H1 (cell line): ENCODE measurements around the gene NCR2. TPM values are rescaled to one million over a fixed set of nuclear protein-coding genes. Genes with fewer than 3 reads are reported as not detected.

Experiments
- CTCF ChIA-PET: fragments of 300-600 bp; sonication (Branson Sonifier 250); formaldehyde crosslinking; loops from one replicate; lab custom pipeline; 2021; ENCODE audit not compliant: partially characterized antibody; lab: Charles Lee
- POLR2A ChIA-PET: fragments of 300-600 bp; sonication (Branson Sonifier 250); formaldehyde crosslinking; loops from one replicate; lab custom pipeline; 2021; ENCODE audit warnings: inconsistent platforms; ENCODE audit not compliant: partially characterized antibody; lab: Charles Lee
- DNase-seq, 2 experiments: peaks; one replicate each; pipeline versions ENCODE4 v3.0.0 to v3.0.0-alpha.2; 2010 to 2022; ENCODE audit warnings: low spot score in 2 of 2, low read depth in 1 of 2, mixed read lengths in 1 of 2
- FAIRE-seq: peaks from 2 replicates; lab custom pipeline; 2011; peaks lifted over from hg19 to GRCh38; lab: Jason Lieb, UNC
- H2AFZ ChIP-seq: 2 replicates; pipeline ENCODE4 v1.8.1; 2012; ENCODE audit warnings: low read length, inconsistent platforms
- H2AK5ac ChIP-seq: 2 replicates; pipeline ENCODE4 v1.6.1; 2013; ENCODE audit warnings: low read depth, low read length
- H2BK120ac ChIP-seq: replicated peaks from 2 replicates; pipeline ENCODE3; 2013; ENCODE audit warnings: low read depth, low read length, inconsistent platforms
- H2BK12ac ChIP-seq: 2 replicates; pipeline ENCODE4 v1.6.1; 2013; ENCODE audit warnings: low read depth, low read length
- H2BK15ac ChIP-seq: 2 replicates; pipeline ENCODE4 v1.6.1; 2013; ENCODE audit warnings: low read length
- H2BK20ac ChIP-seq: 2 replicates; pipeline ENCODE4 v1.6.1; 2013; ENCODE audit warnings: low read length
- H2BK5ac ChIP-seq: 2 replicates; pipeline ENCODE4 v1.6.1; 2013; ENCODE audit warnings: low read depth, low read length
- H3K14ac ChIP-seq: 2 replicates; pipeline ENCODE4 v1.6.1; 2013; ENCODE audit warnings: inconsistent platforms; ENCODE audit not compliant: insufficient read length
- H3K18ac ChIP-seq: 2 replicates; pipeline ENCODE4 v1.6.1; 2013; ENCODE audit warnings: low read length; ENCODE audit errors: extremely low read depth
- H3K23ac ChIP-seq: 2 replicates; pipeline ENCODE4 v1.6.1; 2013; ENCODE audit warnings: inconsistent platforms; ENCODE audit not compliant: insufficient read length
- H3K23me2 ChIP-seq: 2 replicates; pipeline ENCODE4 v1.6.1; 2013; ENCODE audit warnings: low read depth, low read length
- H3K27ac ChIP-seq: 2 replicates; pipeline ENCODE4 v1.6.1; 2011; ENCODE audit warnings: low read depth, low read length, inconsistent platforms
- H3K27me3 ChIP-seq, 4 experiments: replicated peaks in 1 of 4; 1 replicate in 1 of 4; 2 replicates in 3 of 4; pipeline versions ENCODE4 v1.6.1 to v1.8.1; 2011 to 2013; ENCODE audit warnings: low read length in 3 of 4, mild to moderate bottlenecking in 3 of 4, inconsistent platforms in 2 of 4, mixed read lengths in 2 of 4, moderate library complexity in 1 of 4; ENCODE audit not compliant: control insufficient read depth in 3 of 4, insufficient read depth in 3 of 4; ENCODE audit errors: extremely low read depth in 1 of 4
- H3K36me3 ChIP-seq, 4 experiments: 2 replicates each; pipeline versions ENCODE4 v1.6.1 to v1.8.1; 2011 to 2013; ENCODE audit warnings: mild to moderate bottlenecking in 4 of 4, low read length in 3 of 4, moderate library complexity in 2 of 4, control low read depth in 1 of 4, inconsistent platforms in 1 of 4; ENCODE audit not compliant: insufficient read depth in 4 of 4, control insufficient read depth in 2 of 4
- H3K4ac ChIP-seq: replicated peaks from 2 replicates; pipeline ENCODE3; 2013; ENCODE audit warnings: low read length, low read depth, mixed read lengths, inconsistent platforms; ENCODE audit not compliant: insufficient read length
- H3K4me1 ChIP-seq, 4 experiments: replicated peaks in 1 of 4; 1 replicate in 1 of 4; 2 replicates in 3 of 4; pipeline versions ENCODE4 v1.6.1 to v1.8.1; 2011 to 2013; ENCODE audit warnings: low read length in 3 of 4, inconsistent platforms in 2 of 4, mixed read lengths in 1 of 4; ENCODE audit not compliant: insufficient read depth in 4 of 4, control insufficient read depth in 3 of 4
- H3K4me2 ChIP-seq, 2 experiments: 2 replicates each; pipeline versions ENCODE4 v1.6.1 to v1.8.1; 2011 to 2013; ENCODE audit warnings: low read depth in 2 of 2, low read length in 2 of 2, control low read depth in 1 of 2, inconsistent platforms in 1 of 2, mild to moderate bottlenecking in 1 of 2; ENCODE audit not compliant: insufficient read depth in 1 of 2
- H3K4me3 ChIP-seq, 4 experiments: fragments of 200-600, 300-600 bp in 1 of 4; sonication (generic), shearing (Covaris generic), sonication (Bioruptor Twin) in 1 of 4; 2 replicates each; pipeline versions ENCODE4 v1.5.1 to v1.8.1; 2011 to 2016; ENCODE audit warnings: low read length in 4 of 4, low read depth in 3 of 4, control low read depth in 2 of 4, inconsistent platforms in 2 of 4, mild to moderate bottlenecking in 2 of 4, mixed read lengths in 1 of 4, moderate library complexity in 1 of 4; ENCODE audit not compliant: insufficient read depth in 2 of 4; ENCODE audit errors: extremely low read depth in 1 of 4
- H3K56ac ChIP-seq: replicated peaks from 2 replicates; pipeline ENCODE3; 2013; ENCODE audit warnings: low read depth, mild to moderate bottlenecking, mixed read lengths, low read length, inconsistent platforms; ENCODE audit not compliant: insufficient read length
- H3K79me1 ChIP-seq: 2 replicates; pipeline ENCODE4 v1.6.1; 2013; ENCODE audit warnings: low read depth, low read length, control low read depth
- H3K79me2 ChIP-seq, 2 experiments: 2 replicates each; pipeline versions ENCODE4 v1.6.1 to v1.8.1; 2012 to 2013; ENCODE audit warnings: low read length in 2 of 2, mild to moderate bottlenecking in 2 of 2, inconsistent platforms in 1 of 2; ENCODE audit not compliant: insufficient read depth in 2 of 2, control insufficient read depth in 1 of 2
- H3K9ac ChIP-seq, 4 experiments: replicated peaks in 1 of 4; 1 replicate in 1 of 4; 2 replicates in 3 of 4; pipeline versions ENCODE4 v1.6.1 to v1.8.1; 2011 to 2013; ENCODE audit warnings: low read depth in 3 of 4, low read length in 3 of 4, control low read depth in 2 of 4, mild to moderate bottlenecking in 2 of 4, moderate library complexity in 2 of 4, inconsistent platforms in 1 of 4; ENCODE audit errors: extremely low read depth in 1 of 4
- H3K9me3 ChIP-seq, 2 experiments: 2 replicates each; pipeline versions ENCODE4 v1.6.1 to v1.8.1; 2012 to 2013; ENCODE audit warnings: mild to moderate bottlenecking in 2 of 2, moderate library complexity in 2 of 2, control low read depth in 1 of 2, inconsistent platforms in 1 of 2, low read depth in 1 of 2, low read length in 1 of 2, mixed read lengths in 1 of 2; ENCODE audit not compliant: insufficient read depth in 2 of 2
- H4K20me1 ChIP-seq, 2 experiments: replicated peaks in 1 of 2; 2 replicates each; pipeline versions ENCODE3 to v1.8.1; 2011 to 2013; ENCODE audit warnings: inconsistent platforms in 2 of 2, low read length in 2 of 2, mild to moderate bottlenecking in 1 of 2; ENCODE audit not compliant: insufficient read depth in 2 of 2, control insufficient read depth in 1 of 2
- H4K5ac ChIP-seq: 2 replicates; pipeline ENCODE4 v1.6.1; 2013; ENCODE audit warnings: low read length, low read depth, mixed read lengths, inconsistent platforms; ENCODE audit not compliant: insufficient read length
- H4K8ac ChIP-seq: 2 replicates; pipeline ENCODE4 v1.8.0; 2013; ENCODE audit warnings: mild to moderate bottlenecking, moderate library complexity, low read length, inconsistent platforms; ENCODE audit not compliant: insufficient read depth; ENCODE audit errors: extremely low read depth
- H4K91ac ChIP-seq: replicated peaks from 2 replicates; pipeline ENCODE3; 2013; ENCODE audit warnings: low read length, mixed read lengths, inconsistent platforms; ENCODE audit not compliant: insufficient read length
- JUN ChIP-seq: IDR thresholded peaks from 2 replicates; pipeline ENCODE4 v1.6.1; 2011; ENCODE audit warnings: low read depth, mild to moderate bottlenecking, improper control_type of control experiment, low read length
- KDM5A ChIP-seq: fragments of 200-600 bp; IDR thresholded peaks from 2 replicates; pipeline ENCODE4 v1.7.1; 2012; ENCODE audit warnings: mild to moderate bottlenecking, low read length, inconsistent platforms, mixed read lengths
- TAF1 ChIP-seq: IDR thresholded peaks from 2 replicates; pipeline ENCODE4 v1.6.1; 2011; ENCODE audit warnings: mild to moderate bottlenecking, low read depth, low read length
- TEAD4 ChIP-seq: IDR thresholded peaks from 2 replicates; pipeline ENCODE4 v1.6.1; 2012; ENCODE audit warnings: low read depth, low read length, inconsistent platforms, mixed read lengths
- WGBS, 2 experiments: shearing (Covaris generic) in 1 of 2; methylation state at CpG; one replicate each; pipeline versions ENCODE4 v1.1.6 to v1.1.7; 2013 to 2015; ENCODE audit warnings: low lambda C conversion rate in 2 of 2, mixed read lengths in 2 of 2, inconsistent platforms in 1 of 2, low coverage in 1 of 2, missing lambda C conversion rate in 1 of 2; ENCODE audit not compliant: insufficient replicate concordance in 2 of 2, insufficient coverage in 1 of 2, insufficient read length in 1 of 2; ENCODE audit errors: extremely low coverage in 1 of 2, missing lambda C conversion rate in 1 of 2; 5-methylcytosine and 5-hydroxymethylcytosine counted together
- polyA plus RNA-seq, 7 experiments: library from polyadenylated mRNA; depleted of rRNA in 3 of 7; stranded (reverse) in 5 of 7; unstranded in 2 of 7; fragments of >200 nt in 5 of 7; fragments of 200-250 nt in 2 of 7; gene quantifications; 1 replicate in 5 of 7; 2 replicates in 1 of 7; 4 replicates in 1 of 7; pipeline versions ENCODE4 v1.2.1 to v1.2.3, GENCODE V29; 2011 to 2013; ENCODE audit warnings: missing spikeins in 2 of 7, mixed read lengths in 2 of 7
- total RNA-seq: library from RNA; stranded (reverse); fragmentation: NEBNext Ultra II Directional; extraction: Animal tissue kit (Norgen Biotek cat#: 25700); gene quantifications from 2 replicates; pipeline ENCODE4 v1.2.1, GENCODE V29; 2021
- TF ChIP-seq, protein P1 (sequence below): IDR thresholded peaks from 2 replicates; pipeline ENCODE4 v1.6.1; 2011; ENCODE audit warnings: low read length, improper control_type of control experiment
- TF ChIP-seq, protein P2 (sequence below): IDR thresholded peaks from 2 replicates; pipeline ENCODE4 v1.6.1; 2012; ENCODE audit warnings: low read length, inconsistent platforms
- TF ChIP-seq, protein P3 (sequence below): IDR thresholded peaks from 2 replicates; pipeline ENCODE4 v1.6.1; 2011; ENCODE audit warnings: low read depth, mild to moderate bottlenecking, low read length; ENCODE audit not compliant: insufficient read depth

The NCR2 gene
- total and polyA plus RNA-seq, 2 of the 8 experiments (the other 6 are each of a cell fraction or from before 2014, with no cell fraction given), result not detected

DNA sequence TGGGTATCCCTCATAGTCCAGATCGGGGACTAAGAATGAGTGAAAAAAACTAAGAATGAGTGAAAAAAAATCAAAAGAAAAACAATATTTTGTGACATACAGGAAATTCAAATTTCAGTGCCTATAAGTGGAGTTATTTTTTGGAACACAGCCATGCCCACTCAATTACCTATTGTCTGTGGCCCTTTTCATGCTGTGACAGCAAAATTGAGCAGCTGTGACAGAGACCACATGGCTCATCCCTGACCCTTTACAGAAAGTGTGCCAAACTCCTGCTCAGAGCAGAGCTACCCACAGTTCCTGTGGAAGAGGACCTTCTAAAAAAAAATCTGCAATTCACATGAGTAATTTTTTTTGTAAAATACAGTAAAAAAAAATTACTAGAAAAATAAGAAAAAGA, 1.4 kb downstream of the NCR2 start:
- no peaks in the 10 kb centered on the region for H3K36me3 ChIP-seq
- H3K9me3 ChIP-seq, result no peaks in the 10 kb centered on the region
- H3K14ac ChIP-seq, result no peak overlapping the region
- FAIRE-seq (no peak), DNase-seq (no peak)
- H3K23me2 ChIP-seq, result no peaks in the 10 kb centered on the region
- ChIA-PET CTCF (interaction anchor here (1.3 to 4.2 kb wide), 2 partner anchors 14 to 16 kb away, joined by 3 to 20 read pairs; no protein-coding TSS in a partner anchor), POLR2A (no interaction called here)
- H2AFZ ChIP-seq, result no peak overlapping the region
- H3K23ac ChIP-seq, result no peak overlapping the region
- no peak overlapping the region for H3K4me3 ChIP-seq
- H3K79me1 ChIP-seq, result no peaks in the 10 kb centered on the region
- H3K27ac ChIP-seq, result no peak overlapping the region
- no peak overlapping the region for H3K18ac ChIP-seq
- no peak overlapping the region for H4K8ac ChIP-seq
- H3K79me2 ChIP-seq, result no peaks in the 10 kb centered on the region
- no peak overlapping the region for H2BK5ac ChIP-seq
- H4K20me1 ChIP-seq, result no peaks in the 10 kb centered on the region
- no peak overlapping the region for H3K9ac ChIP-seq
- TF ChIP-seq JUN, result no peak
- no peak for TF ChIP-seq TEAD4
- TF ChIP-seq TAF1, result no peak
- TF ChIP-seq, protein P1, sequence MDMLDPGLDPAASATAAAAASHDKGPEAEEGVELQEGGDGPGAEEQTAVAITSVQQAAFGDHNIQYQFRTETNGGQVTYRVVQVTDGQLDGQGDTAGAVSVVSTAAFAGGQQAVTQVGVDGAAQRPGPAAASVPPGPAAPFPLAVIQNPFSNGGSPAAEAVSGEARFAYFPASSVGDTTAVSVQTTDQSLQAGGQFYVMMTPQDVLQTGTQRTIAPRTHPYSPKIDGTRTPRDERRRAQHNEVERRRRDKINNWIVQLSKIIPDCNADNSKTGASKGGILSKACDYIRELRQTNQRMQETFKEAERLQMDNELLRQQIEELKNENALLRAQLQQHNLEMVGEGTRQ, result no peak
- TF ChIP-seq KDM5A, result no peak
- TF ChIP-seq, protein P2, sequence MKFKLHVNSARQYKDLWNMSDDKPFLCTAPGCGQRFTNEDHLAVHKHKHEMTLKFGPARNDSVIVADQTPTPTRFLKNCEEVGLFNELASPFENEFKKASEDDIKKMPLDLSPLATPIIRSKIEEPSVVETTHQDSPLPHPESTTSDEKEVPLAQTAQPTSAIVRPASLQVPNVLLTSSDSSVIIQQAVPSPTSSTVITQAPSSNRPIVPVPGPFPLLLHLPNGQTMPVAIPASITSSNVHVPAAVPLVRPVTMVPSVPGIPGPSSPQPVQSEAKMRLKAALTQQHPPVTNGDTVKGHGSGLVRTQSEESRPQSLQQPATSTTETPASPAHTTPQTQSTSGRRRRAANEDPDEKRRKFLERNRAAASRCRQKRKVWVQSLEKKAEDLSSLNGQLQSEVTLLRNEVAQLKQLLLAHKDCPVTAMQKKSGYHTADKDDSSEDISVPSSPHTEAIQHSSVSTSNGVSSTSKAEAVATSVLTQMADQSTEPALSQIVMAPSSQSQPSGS, result no peak
- TF ChIP-seq, protein P3, sequence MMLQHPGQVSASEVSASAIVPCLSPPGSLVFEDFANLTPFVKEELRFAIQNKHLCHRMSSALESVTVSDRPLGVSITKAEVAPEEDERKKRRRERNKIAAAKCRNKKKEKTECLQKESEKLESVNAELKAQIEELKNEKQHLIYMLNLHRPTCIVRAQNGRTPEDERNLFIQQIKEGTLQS, result no peak
- no peak overlapping the region for H4K91ac ChIP-seq
- WGBS, 2 experiments, result 87% methylated on average over 1 of the region's 1 CpG; no CpG with 5 or more reads in 1 of the 2 experiments
- H2BK12ac ChIP-seq, result no peak overlapping the region
- H2BK15ac ChIP-seq, result no peak overlapping the region
- H3K27me3 ChIP-seq, result 0 out of 7 replicates have a peak, but pooled peaks cover 0 to 2% (median 0%) of the 10 kb centered on the region in 4 experiments
- no peak overlapping the region for H4K5ac ChIP-seq
- H2AK5ac ChIP-seq, result no peak overlapping the region
- H2BK120ac ChIP-seq, result no peak overlapping the region
- no peak overlapping the region for H3K56ac ChIP-seq
- H2BK20ac ChIP-seq, result no peak overlapping the region
- H3K4me2 ChIP-seq, result no peak overlapping the region
- peaks cover 0 to 5% (median 0%) of the 10 kb centered on the region in 4 experiments; a peak in 1 of 7 replicates for H3K4me1 ChIP-seq
- H3K4ac ChIP-seq, result no peak overlapping the region
